Left lobe of liver (tissue), 2 donors: Measurements from ENCODE around the gene KCNMB1. TPM values are rescaled to one million over a fixed set of nuclear protein-coding genes. Genes with fewer than 3 reads are reported as not detected.
A peak's percentile ranks its signal among the peaks of the same experiment; 100 is the strongest.
"Not testable (repeated sequence)": the region's sequence is repeated elsewhere in the genome, so short reads cannot be mapped to it uniquely, and the experiment has no call there.

Experiments
- ATAC-seq: fragments of 200-7000 bp; cut with Tn5 transposase; one replicate; pipeline ENCODE4 v1.9.1; 2020; ENCODE audit warnings: mild to moderate bottlenecking, moderate library complexity
- DNase-seq: peaks from one replicate; pipeline ENCODE4 v3.0.0-alpha.2; 2020; ENCODE audit warnings: low spot score
- total RNA-seq: library from RNA; stranded (reverse); gene quantifications from one replicate; pipeline ENCODE4 v1.2.1, GENCODE V29; 2021
- donor health status: DM: no; HTN: no; CAD: no; lungs with moderate emphysema.
- donor health status: DM: no; HTN: yes; CAD: no.

The KCNMB1 gene
- total RNA-seq, 1 donor from 2014 or later, result 0.23 TPM

DNA sequence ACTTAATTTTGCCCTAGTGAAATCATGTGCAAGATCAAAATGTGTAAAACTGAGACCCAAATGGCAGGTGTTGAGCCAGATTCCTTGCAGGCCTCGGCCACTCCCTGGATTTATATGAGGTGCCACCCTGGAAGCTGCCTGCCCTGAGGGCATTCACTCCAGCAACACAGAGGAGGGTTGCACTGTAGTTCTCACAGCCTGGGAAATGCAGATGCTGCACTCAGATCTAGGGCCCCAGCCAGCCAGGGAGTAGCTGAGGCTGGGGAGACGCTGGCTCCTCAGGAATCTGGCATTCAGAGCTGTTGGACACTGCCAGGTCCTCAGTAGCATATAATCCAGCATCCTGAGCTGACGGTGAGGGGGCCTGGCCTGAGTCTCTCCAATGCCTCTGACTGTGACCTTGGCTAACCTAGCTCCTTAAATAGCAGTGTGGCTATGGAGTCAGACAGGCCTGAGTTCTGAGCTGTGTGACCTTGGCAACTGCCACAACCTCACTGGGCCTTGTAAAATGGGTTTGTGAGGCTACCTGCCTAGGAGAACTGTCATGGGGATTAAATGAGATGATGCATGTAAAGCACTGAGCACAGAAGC lies 8.7 kb downstream of the KCNMB1 start:
- ATAC-seq (no peak), DNase-seq (no peak)

DNA sequence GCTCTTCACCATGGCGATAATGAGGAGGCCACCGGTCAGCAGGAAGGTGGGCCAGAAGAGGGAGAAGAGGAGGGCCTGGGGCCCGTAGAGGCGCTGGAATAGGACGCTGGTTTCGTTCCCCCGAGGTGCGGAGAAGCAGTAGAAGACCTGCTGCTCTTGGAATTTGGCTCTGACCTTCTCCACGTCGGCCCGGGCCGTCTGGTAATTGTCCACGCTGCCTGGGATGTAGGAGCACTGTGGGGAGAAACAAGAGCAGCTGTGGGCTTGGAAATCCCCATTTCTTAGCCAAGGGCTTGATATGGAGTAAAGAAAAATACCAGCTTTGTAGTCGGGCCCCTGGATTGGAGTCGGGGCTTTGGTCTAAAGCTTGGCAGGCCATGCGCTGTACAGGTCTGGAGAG lies 10.4 kb downstream of the KCNMB1 start:
- no peak for DNase-seq
- no peak for ATAC-seq

DNA sequence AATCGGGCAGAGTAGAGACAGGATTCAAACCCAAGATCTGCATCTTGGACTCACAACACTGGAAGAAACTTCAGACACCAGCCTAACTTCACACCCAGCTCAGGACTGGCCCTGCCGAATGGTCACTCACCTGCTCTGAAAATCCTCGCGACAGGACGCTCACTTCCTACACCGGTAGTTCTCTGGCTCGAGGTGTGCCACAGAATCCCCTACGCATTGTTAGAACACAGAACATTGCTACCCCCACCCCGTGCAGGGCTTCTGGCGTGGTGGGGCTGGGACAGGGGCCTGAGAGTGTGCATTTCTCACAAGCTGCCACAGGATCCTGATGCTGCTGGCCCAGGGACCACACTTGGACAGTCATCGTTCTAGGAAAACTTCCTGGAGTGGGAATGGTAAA lies 12.1 kb downstream of the KCNMB1 start:
- DNase-seq (no peak), ATAC-seq (no peak)

DNA sequence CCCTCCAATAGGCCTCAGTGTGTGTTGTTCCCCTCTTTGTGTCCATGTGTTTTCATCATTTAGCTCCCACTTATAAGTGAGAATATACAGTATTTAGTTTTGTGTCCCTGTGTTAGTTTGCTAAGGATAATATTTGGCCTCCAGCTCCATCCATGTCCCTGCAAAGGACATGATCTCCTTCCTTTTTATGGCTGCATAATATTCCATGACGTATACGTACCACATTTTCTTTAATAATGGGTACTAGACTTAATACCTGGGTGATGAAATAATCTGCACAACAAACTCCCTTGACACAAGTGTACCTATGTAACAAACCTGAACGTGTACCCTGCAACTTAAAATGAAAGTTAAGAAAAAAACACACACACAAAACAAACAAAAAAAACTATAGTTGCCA lies 12.6 kb downstream of the KCNMB1 start:
- not testable (repeated sequence) for ATAC-seq, DNase-seq

DNA sequence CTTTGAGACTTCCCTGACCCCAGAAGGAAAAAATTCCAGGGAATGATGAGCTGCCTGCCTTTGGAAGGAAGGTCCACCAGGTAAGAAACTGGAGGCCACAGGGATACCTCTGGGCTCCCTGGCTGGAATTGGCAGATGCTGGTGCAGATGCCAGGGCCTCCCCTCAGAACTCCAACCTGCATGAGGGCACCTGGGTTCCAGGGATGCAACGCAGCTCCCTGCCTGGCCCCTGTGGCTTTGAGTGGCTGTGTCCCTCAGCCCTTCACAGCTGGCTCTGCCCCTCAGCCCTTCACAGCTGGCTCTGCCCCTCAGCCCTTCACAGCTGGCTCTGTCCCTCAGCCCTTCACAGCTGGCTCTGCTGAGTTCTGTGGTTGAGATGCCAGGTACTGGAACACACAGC lies 13.9 kb downstream of the KCNMB1 start:
- ATAC-seq, result no peak
- DNase-seq, result no peak

DNA sequence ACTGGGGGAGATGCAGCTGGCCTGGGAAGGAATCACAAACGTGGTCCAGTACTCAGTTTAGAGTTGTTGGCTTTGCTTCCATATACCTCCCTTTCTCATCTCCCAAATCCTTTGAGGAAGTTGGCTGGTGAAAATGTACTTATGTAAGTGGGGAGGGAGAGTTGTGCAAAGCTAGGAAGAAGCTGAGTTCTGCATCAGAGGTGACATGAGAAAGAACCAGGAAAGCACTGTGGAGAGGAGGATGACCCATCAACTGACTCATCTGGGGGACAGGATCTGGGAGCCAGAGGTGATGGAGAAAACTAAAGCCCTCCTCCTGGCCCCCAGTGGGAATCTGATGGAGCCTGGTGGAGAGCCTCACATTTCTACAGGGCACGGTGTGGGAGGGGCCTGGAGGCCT lies 16.2 kb downstream of the KCNMB1 start:
- no peak for DNase-seq
- no peak for ATAC-seq

DNA sequence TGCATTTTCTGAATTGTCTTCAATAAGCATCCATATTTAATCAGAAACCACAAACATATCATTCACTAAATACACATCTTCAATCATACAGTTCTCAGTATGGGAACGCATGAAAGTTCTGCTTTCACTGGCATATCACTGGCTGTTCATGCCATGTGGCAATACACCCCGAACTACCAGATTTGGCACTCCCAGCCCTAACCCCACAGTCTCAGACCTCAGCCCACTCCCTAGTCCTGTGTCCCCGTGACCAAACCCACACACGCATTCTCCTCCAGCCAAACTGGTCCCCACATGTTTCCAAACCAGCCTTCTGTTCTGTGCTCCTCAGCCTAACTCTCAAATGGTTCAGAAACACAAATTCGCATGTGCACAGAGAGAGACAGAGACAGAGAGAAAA lies 20.6 kb downstream of the KCNMB1 start:
- DNase-seq (no peak), ATAC-seq (no peak)

DNA sequence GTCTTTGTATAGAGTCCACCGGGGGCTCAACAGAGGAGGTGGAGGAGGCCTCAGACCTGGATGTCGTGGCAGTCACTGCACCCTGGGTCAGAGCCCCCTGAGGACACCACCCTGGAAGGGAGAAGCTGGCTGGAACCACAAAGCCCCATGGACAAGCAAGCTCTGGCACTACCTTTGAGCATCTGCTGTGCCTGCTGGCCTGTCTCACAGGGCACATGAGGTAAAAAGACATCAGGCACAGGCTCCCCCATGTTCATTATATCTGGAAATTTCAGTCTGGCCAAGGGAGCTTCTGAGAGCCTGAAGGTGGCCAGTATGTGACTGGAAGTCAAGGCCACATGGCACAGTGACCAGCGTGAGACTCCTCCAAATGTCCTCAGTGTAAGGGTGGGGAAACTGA lies 22.9 kb downstream of the KCNMB1 start:
- ATAC-seq (no peak), DNase-seq (no peak)

DNA sequence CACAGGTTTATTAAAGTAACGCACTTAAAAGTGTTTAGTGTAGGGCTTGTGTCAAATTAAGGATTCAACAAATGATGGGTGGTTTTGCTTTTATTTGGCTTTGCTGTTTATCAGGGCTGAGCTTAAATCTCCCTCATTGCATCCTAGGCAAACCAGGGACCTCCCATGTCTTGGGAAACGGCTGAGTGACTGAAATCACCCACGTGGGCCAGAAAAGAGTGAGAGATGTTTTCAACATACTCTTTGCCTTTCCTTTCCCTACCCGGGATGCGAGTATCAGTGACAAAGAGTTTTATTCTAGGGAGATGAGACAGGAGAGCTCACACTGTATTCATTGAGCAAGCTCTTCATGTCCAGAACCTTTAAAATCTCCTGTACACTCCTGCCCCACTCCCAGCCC lies 23.3 kb downstream of the KCNMB1 start:
- no peak for DNase-seq
- ATAC-seq, result no peak

DNA sequence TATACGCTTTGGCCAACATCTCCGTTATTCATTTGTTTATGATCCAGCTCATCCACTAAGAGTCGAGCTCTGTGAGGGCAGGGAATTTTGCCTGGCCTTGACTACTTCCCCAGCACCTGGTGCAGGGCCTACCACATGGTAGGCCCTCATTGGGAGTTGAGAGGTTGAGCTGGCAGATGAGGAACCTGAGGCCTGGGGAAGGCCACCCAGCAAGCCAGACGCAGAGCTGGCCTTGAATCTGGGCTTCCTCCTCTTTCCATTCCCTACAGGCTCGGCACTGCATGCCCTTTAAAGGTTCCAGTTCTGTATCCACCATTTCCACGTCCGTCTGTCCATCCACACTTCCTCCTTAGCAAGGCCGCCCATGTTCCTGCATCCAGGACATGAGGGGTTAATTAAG lies 24.2 kb downstream of the KCNMB1 start:
- DNase-seq (no peak), ATAC-seq (peak; percentile 19)

DNA sequence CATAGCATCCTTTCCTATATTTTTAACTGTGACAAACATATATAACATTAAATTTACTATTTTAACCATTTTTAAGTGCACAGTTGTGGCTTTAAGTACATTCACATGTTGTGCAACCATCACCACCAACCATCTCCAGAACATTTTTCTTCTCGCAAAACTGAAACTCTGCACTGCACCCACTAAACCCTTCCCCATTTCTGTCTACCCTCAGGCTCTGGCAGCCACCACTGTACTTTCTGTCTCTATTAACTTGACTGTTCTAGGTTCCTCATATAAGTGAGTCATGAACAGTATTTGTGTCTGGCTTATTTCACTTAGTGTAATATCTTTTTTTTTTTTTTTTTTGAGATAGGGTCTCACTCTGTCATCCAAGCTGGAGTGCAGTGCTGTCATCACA lies 25.5 kb downstream of the KCNMB1 start:
- DNase-seq (no peak), ATAC-seq (peak; percentile 36)

DNA sequence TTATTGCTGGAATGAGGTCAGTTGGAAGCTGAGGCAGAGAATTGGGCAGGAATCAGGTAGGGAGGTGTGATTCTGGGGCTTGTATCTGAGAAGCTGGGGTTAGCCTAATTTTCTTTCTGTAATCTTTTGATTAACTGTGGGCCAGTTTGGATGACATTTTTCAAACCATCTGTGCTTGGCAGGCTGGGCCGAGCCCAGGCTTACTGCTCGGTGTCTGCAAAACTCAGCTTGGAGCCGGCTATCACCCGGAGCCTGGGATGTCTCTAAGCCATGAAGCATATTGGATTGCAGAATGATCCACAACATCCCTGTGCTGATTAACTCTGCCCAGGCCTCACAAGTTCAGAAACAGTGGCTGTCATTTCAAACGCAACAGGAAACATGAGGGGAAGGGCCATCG lies 26.5 kb downstream of the KCNMB1 start:
- DNase-seq (no peak), ATAC-seq (no peak)

DNA sequence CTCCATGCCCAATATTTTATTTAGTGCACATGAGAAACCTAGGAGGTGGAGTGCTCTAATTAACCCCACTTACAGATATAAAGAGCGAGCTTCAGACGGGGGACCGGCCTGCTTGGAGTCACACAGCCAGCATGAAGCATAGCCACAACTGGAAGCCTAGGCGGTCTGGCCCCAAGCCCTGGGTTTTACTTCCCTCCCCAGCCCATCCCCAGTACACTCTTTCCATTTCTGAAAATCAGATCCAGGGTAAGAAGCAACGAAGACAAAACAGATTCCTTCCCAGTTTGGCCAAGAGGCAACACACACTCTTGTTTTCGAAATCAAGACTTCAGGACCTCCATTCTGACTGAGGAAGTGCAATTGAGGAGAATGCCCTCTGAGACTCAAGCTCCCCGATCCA lies 27.1 kb downstream of the KCNMB1 start:
- ATAC-seq (no peak), DNase-seq (no peak)

DNA sequence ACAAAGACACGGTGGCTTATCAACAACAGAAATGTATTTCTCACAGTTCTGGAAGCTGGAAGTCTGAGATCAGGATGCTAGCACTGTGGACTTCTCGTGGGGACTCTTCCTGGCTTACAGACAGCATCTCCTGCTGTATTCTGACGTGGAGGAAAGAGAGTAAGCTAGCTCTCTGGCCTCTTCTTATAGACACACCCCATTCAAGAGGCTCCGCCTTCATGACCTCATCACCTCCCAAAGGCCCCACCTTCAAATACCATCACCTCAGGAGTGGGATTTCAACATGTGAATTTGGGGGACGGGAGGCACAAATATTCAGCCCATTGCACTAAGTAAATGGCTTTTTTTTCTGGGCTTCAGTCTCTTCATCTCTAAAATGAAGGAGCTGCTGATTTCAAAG lies 27.6 kb downstream of the KCNMB1 start:
- ATAC-seq (no peak), DNase-seq (no peak)

DNA sequence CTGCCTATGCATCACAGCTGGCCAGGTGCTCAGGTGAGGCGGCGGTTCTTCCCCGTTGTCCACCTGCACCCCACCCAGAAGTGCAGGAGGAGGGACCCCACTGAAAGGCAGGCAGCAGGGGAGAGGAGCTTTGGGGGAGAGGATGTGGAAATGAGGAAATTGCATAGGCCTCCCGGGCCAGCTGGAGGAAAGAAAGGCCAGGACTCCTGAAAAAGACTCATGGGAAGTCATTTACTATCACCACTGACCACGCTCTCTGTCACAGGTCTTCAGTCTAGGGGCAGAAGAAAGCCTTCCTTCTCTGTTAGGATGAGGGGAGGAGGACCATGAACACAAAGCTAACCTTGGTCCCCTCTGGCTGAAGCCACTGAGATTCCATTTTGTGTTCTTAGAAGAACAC lies 28.1 kb downstream of the KCNMB1 start:
- DNase-seq (no peak), ATAC-seq (no peak)

DNA sequence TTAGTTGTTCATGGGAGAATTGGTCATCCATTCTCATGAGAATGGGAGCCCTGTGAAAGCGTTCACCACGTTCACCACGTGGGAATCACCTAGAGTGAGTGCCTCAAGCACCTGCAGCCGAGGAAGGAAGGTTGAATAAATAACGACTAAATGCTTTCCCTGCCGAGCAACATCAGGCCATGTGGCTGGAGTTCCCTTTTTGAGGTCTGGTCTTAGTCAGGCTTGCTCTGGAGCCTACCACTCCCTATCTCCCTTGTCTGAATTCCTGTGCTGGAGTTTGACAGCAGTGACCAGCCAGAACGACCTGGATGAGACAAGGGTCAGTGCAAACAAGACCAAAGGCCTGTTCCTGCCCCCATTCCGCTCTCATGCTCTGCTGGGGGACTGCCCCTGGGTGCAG lies 28.5 kb downstream of the KCNMB1 start:
- DNase-seq, result no peak
- ATAC-seq, result peak; percentile 4

DNA sequence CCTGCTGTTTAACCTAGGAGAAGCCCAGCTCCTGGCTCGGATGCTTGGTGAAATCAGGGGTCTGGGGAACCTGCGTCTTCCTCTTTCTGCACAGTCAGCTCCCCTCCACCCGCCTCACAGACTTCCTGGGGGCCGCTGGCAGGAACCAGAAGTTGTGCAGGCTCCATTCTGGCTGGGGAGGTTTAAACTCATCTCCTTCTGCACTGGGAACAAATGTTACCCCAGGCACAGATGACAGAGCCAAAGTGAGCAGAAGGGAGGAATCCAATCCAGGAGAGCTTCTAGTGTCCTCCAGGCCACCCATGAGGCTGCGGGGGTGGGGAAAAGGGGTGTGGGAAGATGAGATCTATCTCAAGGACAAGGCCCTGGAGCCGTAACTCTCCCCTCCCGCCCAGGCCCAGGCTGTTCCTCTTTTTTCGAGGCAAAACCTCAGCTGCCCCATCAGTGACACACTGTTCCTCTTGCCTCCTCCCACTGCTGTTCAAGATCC lies 31.2 kb downstream of the KCNMB1 start:
- no peak for DNase-seq
- peak; percentile 16 for ATAC-seq

DNA sequence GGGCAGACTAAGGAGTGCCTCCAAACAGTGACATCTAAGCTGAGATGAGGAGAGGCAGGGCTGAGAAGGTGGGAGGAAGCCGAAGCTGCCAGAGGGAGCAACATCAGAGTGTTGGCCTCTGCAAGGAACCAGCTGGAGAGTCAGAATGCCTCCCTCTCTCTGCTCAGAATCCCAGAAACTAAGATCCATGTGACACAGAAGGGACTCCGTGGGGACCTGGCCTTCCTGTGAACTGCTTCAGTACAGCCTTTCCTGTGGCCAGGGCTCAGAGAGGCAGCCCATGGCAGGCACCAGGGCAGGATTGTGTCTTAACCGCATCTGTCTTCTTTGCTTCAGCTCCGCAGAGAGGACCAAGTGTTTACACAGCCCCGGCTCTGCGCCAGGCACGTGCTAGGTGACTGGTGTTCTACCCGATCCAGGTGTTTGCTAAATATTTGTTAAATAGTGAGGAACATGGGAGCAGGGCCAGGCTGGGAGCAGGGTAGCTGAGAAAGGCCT lies 33.5 kb downstream of the KCNMB1 start:
- ATAC-seq (peak; percentile 89), DNase-seq (peak; percentile 91)

DNA sequence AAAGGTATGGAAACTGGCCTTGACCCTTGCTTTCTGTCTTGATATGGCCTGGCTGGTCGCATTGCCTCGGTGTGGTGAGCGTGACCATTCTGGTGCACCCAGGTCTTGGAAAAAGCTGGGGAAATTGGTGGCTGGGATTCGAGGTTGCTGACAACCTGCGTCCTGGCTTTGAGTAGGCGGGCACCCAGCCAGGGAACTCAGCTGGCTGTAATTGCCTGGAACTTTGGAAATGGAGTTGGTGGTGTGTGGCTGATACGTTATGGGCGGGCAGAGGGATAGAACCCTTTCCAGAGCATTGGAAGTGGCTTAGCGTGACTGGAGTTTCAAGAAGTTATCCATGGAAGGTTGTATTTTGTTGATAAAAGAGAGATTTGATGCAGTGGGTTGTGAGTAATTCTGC lies 35.2 kb downstream of the KCNMB1 start:
- no peak for DNase-seq
- ATAC-seq, result no peak

DNA sequence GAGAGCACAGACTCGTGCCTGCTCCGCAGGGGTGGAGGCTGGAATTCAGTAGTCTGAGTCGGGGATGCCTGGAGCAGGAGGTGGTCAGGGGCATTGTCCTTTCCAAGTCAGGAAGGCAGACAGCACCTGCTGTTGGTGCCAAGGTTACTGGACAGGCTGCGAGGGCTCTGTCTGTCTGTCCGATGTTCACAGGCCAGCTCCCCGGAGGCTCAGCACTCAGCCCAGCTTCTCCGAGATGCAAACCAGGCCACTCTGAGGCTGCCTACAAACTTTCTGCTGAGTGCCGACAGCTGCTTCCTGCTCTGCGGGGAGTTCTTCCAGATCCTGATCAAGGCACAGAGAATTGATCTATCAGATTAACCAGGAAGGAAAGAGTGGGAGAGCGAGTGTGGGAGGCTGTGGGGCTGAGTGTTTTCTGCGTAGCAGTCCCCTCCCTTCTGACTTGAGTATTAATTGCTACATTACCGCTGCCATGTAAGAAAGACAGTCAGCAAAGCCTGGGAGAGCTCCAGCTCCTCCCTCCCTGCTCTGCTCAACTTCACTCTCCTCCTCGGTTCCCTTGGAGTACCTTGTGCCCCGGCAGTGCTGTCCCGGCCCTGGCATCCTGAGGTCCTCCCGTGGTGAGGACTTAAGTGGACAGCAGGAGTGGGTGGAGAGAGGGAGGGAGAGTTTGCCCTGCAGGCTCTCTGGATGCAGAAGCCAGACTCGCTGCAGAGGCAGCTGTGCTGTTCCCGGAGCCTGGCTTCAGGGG lies 36.0 kb downstream of the KCNMB1 start:
- DNase-seq, result no peak
- peak; percentile 6 for ATAC-seq

DNA sequence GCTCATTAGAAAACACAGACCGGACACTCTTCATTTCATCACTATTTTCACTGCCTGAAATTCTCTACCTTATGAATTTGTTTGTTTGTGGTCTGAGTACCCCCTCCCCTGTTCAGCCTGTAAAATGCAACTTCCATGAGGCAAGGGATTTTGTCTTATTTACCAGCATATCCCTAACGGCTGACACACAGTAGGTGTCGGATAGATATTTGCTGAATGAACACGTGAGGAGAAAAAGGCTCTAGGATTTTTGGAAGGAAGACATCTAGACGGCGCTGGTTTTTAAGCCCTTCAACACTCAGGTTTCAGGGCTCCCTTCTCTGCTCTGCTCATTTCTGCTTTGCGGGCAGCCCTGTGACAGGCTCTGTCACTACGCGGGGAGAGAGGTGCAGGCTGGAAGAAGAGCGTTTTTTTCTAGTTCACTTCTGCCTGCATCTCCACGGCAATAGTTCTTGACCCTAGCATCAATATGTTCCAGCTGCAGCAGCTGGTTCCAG lies 41.0 kb downstream of the KCNMB1 start:
- ATAC-seq (no peak), DNase-seq (no peak)

DNA sequence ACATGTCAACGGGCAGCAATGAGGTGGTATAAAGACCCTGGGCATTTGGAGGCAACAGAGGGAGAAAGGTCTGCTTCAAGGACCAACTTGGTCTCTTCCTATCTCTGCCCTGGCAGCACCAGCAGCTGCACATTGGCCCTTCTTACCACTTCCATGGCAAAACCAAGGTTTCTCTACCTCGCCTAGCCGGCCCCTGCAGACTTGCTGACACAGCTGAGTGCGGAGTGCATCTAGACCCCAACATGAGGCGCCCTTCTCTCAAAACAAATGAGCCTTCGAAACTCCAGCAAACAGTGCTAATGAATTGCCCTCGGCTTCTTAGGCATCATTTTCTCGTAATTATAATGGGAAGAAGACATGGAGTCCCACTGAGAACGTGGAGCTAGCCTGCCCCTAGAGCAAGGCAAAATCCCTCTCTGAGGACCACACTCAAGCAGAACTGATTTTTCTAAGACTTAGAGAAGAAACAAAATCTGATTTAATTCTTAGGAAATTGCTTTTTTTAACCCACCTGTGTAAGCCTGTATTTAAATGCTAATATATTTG lies 42.1 kb downstream of the KCNMB1 start:
- no peak for DNase-seq
- no peak for ATAC-seq
